Gastrocnemius medialis (tissue), 4 donors: ENCODE measurements around the gene ACOT12. TPM values are rescaled to one million over a fixed set of nuclear protein-coding genes. Genes with fewer than 3 reads are reported as not detected.

Experiments
- ATAC-seq, 2 donors: fragments of 150-250 bp; one replicate each; pipeline ENCODE4 v1.9.1; 2016
- DNase-seq, 2 donors: peaks; one replicate each; pipeline ENCODE4 v3.0.0-alpha.2; 2019
- H3K27ac ChIP-seq, 4 donors: fragments of 200-600 bp; sonication (generic); 1 replicate in 1 of 4; 2 replicates in 3 of 4; pipeline ENCODE4 v1.5.1; 2016 to 2018; ENCODE audit warnings: mild to moderate bottlenecking in 2 of 4, moderate library complexity in 1 of 4
- H3K27me3 ChIP-seq, 3 donors: fragments of 200-600 bp; sonication (generic) in 2 of 3; 1 replicate in 1 of 3; 2 replicates in 2 of 3; pipeline versions ENCODE4 v1.5.1 to v1.6.0; 2016 to 2019; ENCODE audit warnings: mild to moderate bottlenecking in 1 of 3, moderate library complexity in 1 of 3
- H3K36me3 ChIP-seq, 2 donors: fragments of 200-600 bp; sonication (generic) in 1 of 2; one replicate each; pipeline ENCODE4 v1.5.1; 2017 to 2018
- H3K4me1 ChIP-seq, 2 donors: fragments of 200-600 bp; sonication (generic) in 1 of 2; one replicate each; pipeline ENCODE4 v1.5.1; 2016 to 2017; ENCODE audit warnings: mild to moderate bottlenecking in 2 of 2
- H3K4me3 ChIP-seq, 4 donors: fragments of 200-600 bp; sonication (generic) in 3 of 4; 1 replicate in 1 of 4; 2 replicates in 3 of 4; pipeline ENCODE4 v1.5.1; 2016 to 2019; ENCODE audit warnings: mild to moderate bottlenecking in 2 of 4
- H3K9me3 ChIP-seq, 3 donors: fragments of 200-600 bp; sonication (generic) in 2 of 3; 1 replicate in 1 of 3; 2 replicates in 2 of 3; pipeline ENCODE4 v1.5.1; 2016 to 2019
- CTCF ChIP-seq, 5 experiments: fragments of 450-650 bp in 3 of 5; fragments of 200-600 bp in 2 of 5; sonication (generic) in 2 of 5; IDR thresholded peaks in 4 of 5; conservative IDR thresholded peaks in 1 of 5; 1 replicate in 4 of 5; 2 replicates in 1 of 5; pipeline ENCODE4 v1.5.1; 2016 to 2019; ENCODE audit warnings: antibody characterized with exemption in 5 of 5, mild to moderate bottlenecking in 3 of 5, moderate library complexity in 3 of 5
- POLR2A ChIP-seq, 2 donors: fragments of 450-650 bp; IDR thresholded peaks; one replicate each; pipeline ENCODE4 v1.6.1; 2017; ENCODE audit warnings: antibody characterized with exemption in 2 of 2, mild to moderate bottlenecking in 2 of 2, moderate library complexity in 2 of 2
- in situ Hi-C, 4 donors: fragments of 200-750 bp; cut with MboI; loops; one replicate each; pipeline versions ENCODE4 v1.15.0 to v1.8.0; 2017; ENCODE audit warnings: low sequenced_read_pairs in 4 of 4
- intact Hi-C: fragments of 100-400 bp; cut with DNase I; formaldehyde crosslinking; loops from one replicate; pipeline ENCODE4 v1.15.1; 2023; ENCODE audit warnings: low total_unique reads
- total RNA-seq, 4 donors: library from RNA; depleted of rRNA; stranded (reverse); fragments of >200 nt; gene quantifications; one replicate each; pipeline versions ENCODE4 v1.1.0 to v1.2.3, GENCODE V29; 2016

The ACOT12 gene
- total RNA-seq, 4 donors from 2014 or later, result 0.53 TPM; not detected in 3

DNA sequence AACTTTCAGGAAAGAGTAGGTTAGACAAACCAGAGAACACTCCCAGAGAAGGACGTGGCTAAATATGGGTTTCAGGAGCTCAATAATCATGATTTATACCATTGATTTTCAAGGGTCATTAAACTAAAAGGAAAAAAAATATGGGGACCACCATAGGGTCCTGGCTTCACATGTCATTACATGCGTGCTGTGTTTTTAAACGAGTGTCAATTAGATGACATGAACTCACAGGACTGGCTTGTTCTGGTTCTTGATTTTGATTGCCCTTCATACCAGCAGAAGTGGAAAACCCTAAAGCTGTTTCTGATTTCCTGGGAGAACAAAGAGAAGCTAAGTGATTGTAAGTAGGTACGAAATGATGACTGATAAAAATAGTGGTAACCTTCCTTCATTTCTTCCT is 5.8 kb downstream of the ACOT12 start:
- Histone ChIP-seq H3K9me3 (no peaks in the 10 kb centered on the region), H3K27me3 (peaks cover 6 to 13% (median 9%) of the 10 kb centered on the region in 3 donors), H3K4me1 (no peaks in the 10 kb centered on the region), H3K27ac (no peak overlapping the region), H3K36me3 (no peaks in the 10 kb centered on the region), H3K4me3 (no peak overlapping the region)
- ATAC-seq (no peak), DNase-seq (no peak)
- intact Hi-C loops (no loop called here), in situ Hi-C loops (no loop called here)
- TF ChIP-seq POLR2A (IDR thresholded peaks at IDR 0.05) (no peak), CTCF (IDR thresholded peaks at IDR 0.05 in 4 of 5, conservative IDR thresholded peaks at IDR 0.05 in 1 of 5) (no peak)

DNA sequence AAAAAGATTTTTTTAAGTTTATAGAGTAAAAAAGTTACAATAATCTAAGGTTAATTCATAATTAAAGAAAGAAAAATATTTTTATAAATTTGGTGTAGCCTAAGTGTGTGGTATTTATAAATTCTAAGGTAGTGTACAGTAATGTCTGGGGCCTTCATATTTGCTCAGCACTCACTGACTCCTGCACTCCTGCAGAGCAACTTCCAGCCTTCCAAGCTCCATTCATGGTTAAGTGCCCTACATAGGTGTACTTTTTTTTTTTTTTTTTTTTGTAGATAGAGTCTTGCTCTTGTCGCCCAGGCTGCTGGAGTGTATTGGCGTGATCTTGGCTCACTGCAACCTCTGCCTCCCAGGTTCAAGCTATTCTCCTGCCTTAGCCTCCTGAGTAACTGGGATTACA is 10.1 kb downstream of the ACOT12 start:
- H3K9me3 ChIP-seq, result no peaks in the 10 kb centered on the region

GRCh38 chr5:81371354-81371876 is 22.5 kb downstream of the ACOT12 start:
- Histone ChIP-seq H3K4me3 (no peak overlapping the region), H3K9me3 (no peaks in the 10 kb centered on the region), H3K27ac (no peak overlapping the region), H3K4me1 (no peaks in the 10 kb centered on the region), H3K27me3 (no peaks in the 10 kb centered on the region), H3K36me3 (no peaks in the 10 kb centered on the region)
- DNase-seq (no peak), ATAC-seq (no peak)
- TF ChIP-seq CTCF (IDR thresholded peaks at IDR 0.05 in 4 of 5, conservative IDR thresholded peaks at IDR 0.05 in 1 of 5) (no peak), POLR2A (IDR thresholded peaks at IDR 0.05) (no peak)
- in situ Hi-C loops (no loop called here), intact Hi-C loops (no loop called here)

More for the DNA sequence above, 10.1 kb downstream of the ACOT12 start:
- no peaks in the 10 kb centered on the region for H3K36me3 ChIP-seq
- no peaks in the 10 kb centered on the region for H3K27me3 ChIP-seq
- TF ChIP-seq POLR2A (IDR thresholded peaks at IDR 0.05) (no peak), CTCF (IDR thresholded peaks at IDR 0.05 in 4 of 5, conservative IDR thresholded peaks at IDR 0.05 in 1 of 5) (no peak)
- ATAC-seq (no peak), DNase-seq (no peak)
- intact Hi-C loops (no loop called here), in situ Hi-C loops (no loop called here)
- H3K4me3 ChIP-seq, result no peak overlapping the region
- no peak overlapping the region for H3K27ac ChIP-seq
- H3K4me1 ChIP-seq, result no peaks in the 10 kb centered on the region

DNA sequence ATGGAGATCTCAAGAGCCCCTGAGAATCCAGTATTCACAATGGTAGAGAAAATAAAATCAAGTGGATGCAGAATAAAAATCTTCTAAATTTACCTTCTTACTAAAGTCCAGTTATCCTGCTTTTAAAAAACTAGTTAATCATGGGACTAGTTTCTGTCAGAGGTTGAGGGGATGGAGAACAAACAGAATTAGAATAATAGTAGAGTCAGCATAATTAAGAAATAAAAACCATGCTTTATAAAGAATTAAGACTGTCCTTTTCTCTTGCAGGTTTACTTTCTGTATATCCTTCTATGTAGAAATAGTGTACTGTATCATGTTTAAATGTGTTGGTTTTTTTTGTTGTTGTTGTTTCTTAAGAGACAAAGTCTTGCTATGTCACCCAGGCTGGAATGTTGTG is 23.0 kb downstream of the ACOT12 start:
- H3K9me3 ChIP-seq, result no peaks in the 10 kb centered on the region
- no peaks in the 10 kb centered on the region for H3K36me3 ChIP-seq
- H3K4me1 ChIP-seq, result no peaks in the 10 kb centered on the region
- TF ChIP-seq CTCF (IDR thresholded peaks at IDR 0.05 in 4 of 5, conservative IDR thresholded peaks at IDR 0.05 in 1 of 5) (no peak), POLR2A (IDR thresholded peaks at IDR 0.05) (no peak)
- in situ Hi-C loops (no loop called here), intact Hi-C loops (no loop called here)
- DNase-seq, result no peak
- H3K27ac ChIP-seq, result no peak overlapping the region
- no peak for ATAC-seq
- no peaks in the 10 kb centered on the region for H3K27me3 ChIP-seq
- H3K4me3 ChIP-seq, result no peak overlapping the region

- no peak for ATAC-seq
- TF ChIP-seq CTCF (IDR thresholded peaks at IDR 0.05 in 4 of 5, conservative IDR thresholded peaks at IDR 0.05 in 1 of 5) (no peak), POLR2A (IDR thresholded peaks at IDR 0.05) (no peak)
- H3K9me3 ChIP-seq, result no peaks in the 10 kb centered on the region
- H3K4me3 ChIP-seq, result no peak overlapping the region
- in situ Hi-C loops, result no loop called here
- no peaks in the 10 kb centered on the region for H3K36me3 ChIP-seq
- no peak overlapping the region for H3K27ac ChIP-seq
- H3K27me3 ChIP-seq, result no peaks in the 10 kb centered on the region
- H3K4me1 ChIP-seq, result no peaks in the 10 kb centered on the region
- no peak for DNase-seq
- intact Hi-C loops, result no loop called here
These were observed 28.4 kb downstream of the ACOT12 start for GRCh38 chr5:81365541-81365940.
